Hepatocyte (in vitro differentiated cells): ENCODE results near the gene PRKG1. TPM values are rescaled to one million over a fixed set of nuclear protein-coding genes. Genes with fewer than 3 reads are reported as not detected.

Experiments used
- DNase-seq: peaks from one replicate; pipeline ENCODE4 v3.0.0-alpha.2; 2016; ENCODE audit warnings: low spot score
- H2AFZ ChIP-seq: fragments of 200-600 bp; sonication (generic); 2 replicates; pipeline ENCODE4 v1.6.0; 2016; ENCODE audit warnings: antibody characterized with exemption, mild to moderate bottlenecking
- H3K27ac ChIP-seq: fragments of 200-600 bp; sonication (generic); 2 replicates; pipeline ENCODE4 v1.5.1; 2016; ENCODE audit warnings: mild to moderate bottlenecking
- H3K27me3 ChIP-seq: fragments of 200-600 bp; sonication (generic); 2 replicates; pipeline ENCODE4 v1.6.1; 2016
- H3K36me3 ChIP-seq: fragments of 200-600 bp; sonication (generic); replicated peaks from 2 replicates; pipeline ENCODE4 v1.5.1; 2016; ENCODE audit warnings: low read depth; ENCODE audit not compliant: insufficient read depth
- H3K4me1 ChIP-seq: fragments of 200-600 bp; sonication (generic); 2 replicates; pipeline ENCODE4 v1.5.1; 2016; ENCODE audit warnings: mild to moderate bottlenecking, moderate library complexity; ENCODE audit not compliant: insufficient read depth
- H3K4me2 ChIP-seq: fragments of 200-600 bp; sonication (generic); 2 replicates; pipeline ENCODE4 v1.6.0; 2016
- H3K4me3 ChIP-seq: fragments of 200-600 bp; sonication (generic); 2 replicates; pipeline ENCODE4 v1.5.1; 2016; ENCODE audit warnings: mild to moderate bottlenecking
- H3K79me2 ChIP-seq: fragments of 200-600 bp; sonication (generic); 2 replicates; pipeline ENCODE4 v1.6.0; 2017; ENCODE audit warnings: mild to moderate bottlenecking
- H3K9me2 ChIP-seq: fragments of 200-600 bp; sonication (generic); replicated peaks from 2 replicates; pipeline ENCODE4 v1.6.0; 2017; ENCODE audit warnings: mild to moderate bottlenecking; ENCODE audit not compliant: insufficient read depth
- H3K9me3 ChIP-seq: fragments of 200-600 bp; sonication (generic); 2 replicates; pipeline ENCODE4 v1.5.1; 2016; ENCODE audit warnings: low read depth, mild to moderate bottlenecking
- H4K20me1 ChIP-seq: fragments of 200-600 bp; sonication (generic); 2 replicates; pipeline ENCODE4 v1.6.0; 2016; ENCODE audit warnings: mild to moderate bottlenecking; ENCODE audit not compliant: insufficient read depth, poor library complexity, severe bottlenecking
- EZH2 ChIP-seq: fragments of 200-600 bp; sonication (generic); IDR thresholded peaks from 2 replicates; pipeline ENCODE4 v1.6.1; 2016; ENCODE audit warnings: antibody characterized with exemption, mild to moderate bottlenecking, borderline replicate concordance
- EZH2phosphoT487 ChIP-seq: fragments of 200-600 bp; sonication (generic); IDR thresholded peaks from one replicate; pipeline ENCODE4 v1.6.1; 2018; ENCODE audit warnings: antibody characterized with exemption, mild to moderate bottlenecking, low read depth, moderate library complexity; ENCODE audit not compliant: unreplicated experiment, severe bottlenecking
- WGBS: methylation state at CpG from one replicate; pipeline ENCODE4 v1.1.6; 2016; ENCODE audit warnings: low lambda C conversion rate; ENCODE audit errors: missing lambda C conversion rate; 5-methylcytosine and 5-hydroxymethylcytosine counted together
- polyA plus RNA-seq: library from polyadenylated mRNA; unstranded; fragments of >200 nt; fragmentation: Nextera tagmentation; extraction: Ambion mirVana; gene quantifications from 2 replicates; pipeline ENCODE4 v1.2.1, GENCODE V29; 2016
- total RNA-seq: library from RNA; depleted of rRNA; stranded (reverse); fragments of >200 nt; gene quantifications from 2 replicates; pipeline ENCODE4 v1.2.3, GENCODE V29; 2014
- TF ChIP-seq, protein P1 (sequence below): fragments of 200-600 bp; sonication (generic); IDR thresholded peaks from 2 replicates; pipeline ENCODE4 v1.5.1; 2016; ENCODE audit warnings: antibody characterized with exemption, mild to moderate bottlenecking; ENCODE audit not compliant: poor library complexity

The PRKG1 gene
- total and polyA plus RNA-seq, 2 experiments from 2014 or later: 4.0 to 8.1 TPM

DNA sequence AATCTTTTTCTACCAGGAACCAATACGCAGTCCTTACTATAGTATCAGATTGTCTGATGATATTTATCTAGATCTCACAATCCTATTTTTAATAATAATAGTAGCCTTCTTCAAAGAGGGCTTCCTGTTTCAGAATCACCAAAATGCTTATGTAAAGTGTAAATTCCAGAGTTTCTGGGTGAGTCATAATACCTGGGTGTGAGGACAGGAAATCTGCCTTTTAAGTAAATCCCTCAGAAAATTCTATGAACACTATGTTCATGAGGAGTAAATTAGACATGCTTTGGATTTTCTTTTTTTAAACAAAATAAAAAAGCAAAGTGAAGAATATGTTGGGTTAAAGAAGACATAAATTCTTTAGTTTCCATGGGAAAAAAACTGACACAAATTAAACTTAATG is 1260.3 kb downstream of the PRKG1 start:
- Histone ChIP-seq H3K27me3 (no peaks in the 10 kb centered on the region), H3K9me3 (no peaks in the 10 kb centered on the region), H3K4me3 (no peak overlapping the region), H3K4me1 (no peaks in the 10 kb centered on the region), H3K36me3 (no peaks in the 10 kb centered on the region), H3K79me2 (no peaks in the 10 kb centered on the region), H3K9me2 (no peaks in the 10 kb centered on the region), H3K4me2 (no peak overlapping the region), H3K27ac (no peak overlapping the region), H2AFZ (no peak overlapping the region), H4K20me1 (no peaks in the 10 kb centered on the region)
- no peak for DNase-seq
- TF ChIP-seq EZH2phosphoT487 (no peak), EZH2 (no peak)
- TF ChIP-seq, protein P1, sequence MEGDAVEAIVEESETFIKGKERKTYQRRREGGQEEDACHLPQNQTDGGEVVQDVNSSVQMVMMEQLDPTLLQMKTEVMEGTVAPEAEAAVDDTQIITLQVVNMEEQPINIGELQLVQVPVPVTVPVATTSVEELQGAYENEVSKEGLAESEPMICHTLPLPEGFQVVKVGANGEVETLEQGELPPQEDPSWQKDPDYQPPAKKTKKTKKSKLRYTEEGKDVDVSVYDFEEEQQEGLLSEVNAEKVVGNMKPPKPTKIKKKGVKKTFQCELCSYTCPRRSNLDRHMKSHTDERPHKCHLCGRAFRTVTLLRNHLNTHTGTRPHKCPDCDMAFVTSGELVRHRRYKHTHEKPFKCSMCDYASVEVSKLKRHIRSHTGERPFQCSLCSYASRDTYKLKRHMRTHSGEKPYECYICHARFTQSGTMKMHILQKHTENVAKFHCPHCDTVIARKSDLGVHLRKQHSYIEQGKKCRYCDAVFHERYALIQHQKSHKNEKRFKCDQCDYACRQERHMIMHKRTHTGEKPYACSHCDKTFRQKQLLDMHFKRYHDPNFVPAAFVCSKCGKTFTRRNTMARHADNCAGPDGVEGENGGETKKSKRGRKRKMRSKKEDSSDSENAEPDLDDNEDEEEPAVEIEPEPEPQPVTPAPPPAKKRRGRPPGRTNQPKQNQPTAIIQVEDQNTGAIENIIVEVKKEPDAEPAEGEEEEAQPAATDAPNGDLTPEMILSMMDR: no peak
- WGBS: 84% methylated on average over 1 of the region's 1 CpG

DNA sequence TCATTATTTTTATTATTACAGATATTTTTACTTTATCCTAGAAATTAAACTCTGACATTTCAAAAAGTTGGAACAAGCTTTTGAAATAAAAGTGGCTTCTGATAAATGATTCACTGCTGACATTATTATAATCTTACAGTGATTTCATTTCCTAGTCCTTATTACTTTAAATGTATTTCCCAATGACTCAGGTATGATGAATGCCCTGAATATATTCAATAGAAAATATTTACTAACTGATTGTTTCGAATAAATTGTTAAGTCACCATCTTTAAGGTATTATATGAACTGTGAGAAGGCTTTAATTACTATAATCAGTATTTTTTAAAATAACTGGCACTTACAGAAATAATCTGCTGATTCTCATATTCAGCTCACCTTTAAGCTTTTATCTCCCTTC is 1261.4 kb downstream of the PRKG1 start:
- no peaks in the 10 kb centered on the region for H3K4me1 ChIP-seq
- no peaks in the 10 kb centered on the region for H3K36me3 ChIP-seq
- H3K4me2 ChIP-seq: no peak overlapping the region
- H3K9me3 ChIP-seq: no peaks in the 10 kb centered on the region
- TF ChIP-seq, protein P1: no peak
- TF ChIP-seq EZH2 (no peak), EZH2phosphoT487 (no peak)
- no peak for DNase-seq
- no peaks in the 10 kb centered on the region for H3K79me2 ChIP-seq
- H4K20me1 ChIP-seq: no peaks in the 10 kb centered on the region
- no peaks in the 10 kb centered on the region for H3K9me2 ChIP-seq
- no peak overlapping the region for H3K27ac ChIP-seq
- no peak overlapping the region for H3K4me3 ChIP-seq
- no peaks in the 10 kb centered on the region for H3K27me3 ChIP-seq
- no peak overlapping the region for H2AFZ ChIP-seq
- WGBS: 81% methylated on average over 1 of the region's 1 CpG

DNA sequence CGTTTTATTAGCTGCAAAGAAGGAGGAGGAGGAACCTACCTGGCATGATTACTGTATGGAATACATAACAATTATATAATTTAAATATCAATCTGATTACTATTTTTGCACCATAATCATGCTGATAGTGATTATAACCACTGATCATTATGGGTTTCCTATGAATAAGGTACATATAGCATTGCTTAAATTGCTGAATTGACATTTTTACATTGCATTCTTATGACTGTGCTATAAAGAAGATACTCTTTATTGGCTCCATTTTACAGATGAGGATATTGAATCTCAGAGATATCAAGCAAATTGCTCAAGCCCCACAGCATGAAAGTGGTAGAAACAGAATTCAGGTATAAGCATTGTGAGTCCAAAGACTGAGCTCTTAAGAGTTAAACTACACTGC is 1262.9 kb downstream of the PRKG1 start:
- no peak overlapping the region for H3K4me3 ChIP-seq
- TF ChIP-seq EZH2phosphoT487: no peak
- TF ChIP-seq, protein P1: no peak
- TF ChIP-seq EZH2: no peak
- WGBS: 95% methylated on average over 1 of the region's 1 CpG

DNA sequence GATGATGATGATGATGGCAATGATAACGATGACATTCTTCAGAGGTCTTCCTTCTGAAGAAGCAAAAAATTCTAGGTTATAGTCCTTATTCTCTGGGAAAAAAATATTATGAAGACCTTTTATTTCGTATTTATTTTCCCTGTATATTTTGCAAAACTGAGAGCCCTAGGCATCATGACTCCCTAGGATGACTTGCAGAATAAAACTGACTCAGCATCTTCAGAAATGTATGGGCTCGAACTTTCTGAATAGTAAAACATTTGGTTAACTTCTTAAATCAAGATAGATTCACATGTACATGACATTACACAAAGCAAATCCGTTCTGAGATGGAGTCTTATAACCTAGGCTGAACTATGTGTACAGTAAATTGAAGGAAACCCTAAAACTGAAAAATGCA is 1269.2 kb downstream of the PRKG1 start:
- no peaks in the 10 kb centered on the region for H3K36me3 ChIP-seq
- H3K9me2 ChIP-seq: no peaks in the 10 kb centered on the region
- no peaks in the 10 kb centered on the region for H3K79me2 ChIP-seq
- no peak overlapping the region for H2AFZ ChIP-seq
- H4K20me1 ChIP-seq: no peaks in the 10 kb centered on the region
- 84% methylated on average over 4 of the region's 4 CpGs for WGBS
- no peaks in the 10 kb centered on the region for H3K27me3 ChIP-seq
- DNase-seq: no peak
- no peak overlapping the region for H3K27ac ChIP-seq
- H3K4me3 ChIP-seq: no peak overlapping the region
- TF ChIP-seq, protein P1: no peak
- TF ChIP-seq EZH2phosphoT487: no peak
- no peak for TF ChIP-seq EZH2
- no peaks in the 10 kb centered on the region for H3K4me1 ChIP-seq
- no peaks in the 10 kb centered on the region for H3K9me3 ChIP-seq
- H3K4me2 ChIP-seq: no peak overlapping the region

More for the DNA sequence above, 1262.9 kb downstream of the PRKG1 start:
- H3K27ac ChIP-seq: no peak overlapping the region
- H3K9me2 ChIP-seq: no peaks in the 10 kb centered on the region
- H3K4me2 ChIP-seq: no peak overlapping the region
- H3K79me2 ChIP-seq: no peaks in the 10 kb centered on the region
- no peaks in the 10 kb centered on the region for H3K27me3 ChIP-seq
- no peaks in the 10 kb centered on the region for H4K20me1 ChIP-seq
- H3K36me3 ChIP-seq: no peaks in the 10 kb centered on the region
- no peaks in the 10 kb centered on the region for H3K9me3 ChIP-seq
- H2AFZ ChIP-seq: no peak overlapping the region
- no peaks in the 10 kb centered on the region for H3K4me1 ChIP-seq
- DNase-seq: no peak
